SH-SY5Y (cell line): ENCODE measurements around the gene LAMA3.

ENCODE experiments used
- GATA2 ChIP-seq: IDR thresholded peaks from 2 replicates; pipeline ENCODE4 v1.6.1; 2011; ENCODE audit warnings: mild to moderate bottlenecking, low read depth, low read length
- GATA3 ChIP-seq: IDR thresholded peaks from 2 replicates; pipeline ENCODE4 v1.6.1; 2011; ENCODE audit warnings: low read depth, mild to moderate bottlenecking, low read length, moderate library complexity

- TF ChIP-seq GATA2, result no peak
- TF ChIP-seq GATA3, result no peak
Observed at GRCh38 chr18:23998820-23999219, 309.6 kb downstream of the LAMA3 start.
